Subcutaneous abdominal adipose tissue (tissue), 5 donors: ENCODE measurements around the gene PLCB1.
"Not testable (repeated sequence)": the region's sequence is repeated elsewhere in the genome, so short reads cannot be mapped to it uniquely, and the experiment has no call there.

Experiments used
- H3K27ac ChIP-seq: one replicate; pipeline ENCODE4 v1.7.0; 2013; ENCODE audit warnings: low read depth, mild to moderate bottlenecking, inconsistent platforms, low read length, moderate library complexity
- H3K27me3 ChIP-seq, 5 donors: one replicate each; pipeline ENCODE4 v1.7.0; 2013; ENCODE audit warnings: low read length in 5 of 5, inconsistent platforms in 1 of 5; ENCODE audit not compliant: control insufficient read depth in 5 of 5, insufficient read depth in 4 of 5
- H3K36me3 ChIP-seq, 5 donors: one replicate each; pipeline ENCODE4 v1.7.0; 2013; ENCODE audit warnings: low read length in 5 of 5; ENCODE audit not compliant: control insufficient read depth in 5 of 5, insufficient read depth in 5 of 5
- H3K4me1 ChIP-seq, 5 donors: one replicate each; pipeline ENCODE4 v1.7.0; 2013; ENCODE audit warnings: low read length in 5 of 5, mild to moderate bottlenecking in 3 of 5, moderate library complexity in 1 of 5; ENCODE audit not compliant: control insufficient read depth in 5 of 5, insufficient read depth in 5 of 5
- H3K4me3 ChIP-seq, 5 donors: one replicate each; pipeline ENCODE4 v1.7.0; 2013; ENCODE audit warnings: low read length in 5 of 5, low read depth in 1 of 5
- H3K9ac ChIP-seq, 5 donors: one replicate each; pipeline ENCODE4 v1.7.0; 2013; ENCODE audit warnings: low read length in 5 of 5, mild to moderate bottlenecking in 4 of 5, moderate library complexity in 3 of 5
- H3K9me3 ChIP-seq, 5 donors: one replicate each; pipeline ENCODE4 v1.7.0; 2013; ENCODE audit warnings: low read length in 5 of 5; ENCODE audit not compliant: control insufficient read depth in 5 of 5
- donor health status: healthy.
- donor health status: healthy.
- donor health status: healthy.
- donor health status: healthy.
- donor health status: healthy.

PLCB1 gene

DNA sequence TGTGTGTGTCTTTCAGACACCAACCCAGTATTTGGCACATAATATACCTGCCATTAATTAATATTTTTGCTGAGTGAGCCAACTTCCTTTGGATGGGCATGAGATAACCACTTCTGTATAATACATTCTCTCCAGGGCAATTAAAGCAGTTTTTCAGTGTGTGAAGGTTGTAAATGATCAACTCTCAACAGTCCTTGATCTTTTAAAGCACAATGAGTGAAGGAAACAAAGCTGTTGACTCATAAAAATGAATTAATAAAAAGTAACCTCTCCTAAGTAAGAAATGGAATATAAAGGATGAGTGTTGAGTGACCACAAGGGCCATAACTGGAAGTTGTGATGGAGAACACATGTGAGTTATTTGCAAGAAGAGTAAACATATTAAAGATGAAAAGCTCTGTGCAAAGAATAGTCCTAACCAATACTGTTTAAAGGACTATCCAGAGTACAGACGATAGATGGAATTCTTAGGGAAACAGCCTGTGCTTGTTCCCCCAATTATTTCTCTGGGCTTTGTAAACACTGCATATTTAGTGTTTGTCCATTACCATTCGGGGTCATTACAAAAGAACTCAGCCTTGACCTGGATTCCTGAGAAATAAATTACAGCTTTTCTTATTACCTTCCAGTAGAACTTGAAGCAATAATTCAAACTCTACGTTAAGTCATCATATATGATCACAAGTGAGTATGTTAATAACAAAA is 446.2 kb downstream of the PLCB1 start:
- no peak overlapping the region for H3K27ac ChIP-seq

DNA sequence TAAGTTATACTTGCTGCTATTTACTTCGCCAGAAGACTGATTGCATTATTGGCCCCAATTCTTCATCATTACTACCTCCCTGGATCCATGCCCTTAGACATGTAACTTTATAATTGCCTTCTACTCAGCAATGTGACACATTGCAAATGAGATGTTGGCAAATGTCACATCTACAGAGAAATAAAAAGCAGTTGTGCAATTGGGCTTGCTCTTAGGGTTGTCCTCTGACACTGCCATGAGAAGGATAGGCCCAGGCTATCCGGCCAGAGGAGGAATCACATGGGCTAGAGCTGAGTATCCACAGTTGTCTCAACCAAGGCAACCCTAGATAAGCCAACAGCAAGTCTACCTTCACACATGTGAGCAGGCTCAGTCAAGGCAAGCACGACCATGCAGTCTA is 447.0 kb downstream of the PLCB1 start:
- peaks cover 0 to 3% (median 0%) of the 10 kb centered on the region in 5 donors for H3K4me1 ChIP-seq
- no peaks in the 10 kb centered on the region for H3K9me3 ChIP-seq
- no peaks in the 10 kb centered on the region for H3K36me3 ChIP-seq
- H3K27ac ChIP-seq: no peak overlapping the region
- H3K4me3 ChIP-seq: no peak overlapping the region
- no peaks in the 10 kb centered on the region for H3K27me3 ChIP-seq
- H3K9ac ChIP-seq: no peak overlapping the region

More for the DNA sequence above, 446.2 kb downstream of the PLCB1 start:
- H3K36me3 ChIP-seq: no peaks in the 10 kb centered on the region
- H3K4me3 ChIP-seq: no peak overlapping the region
- H3K4me1 ChIP-seq: peaks cover 0 to 3% (median 0%) of the 10 kb centered on the region in 5 donors
- H3K27me3 ChIP-seq: no peaks in the 10 kb centered on the region
- no peak overlapping the region for H3K9ac ChIP-seq
- H3K9me3 ChIP-seq: no peaks in the 10 kb centered on the region

DNA sequence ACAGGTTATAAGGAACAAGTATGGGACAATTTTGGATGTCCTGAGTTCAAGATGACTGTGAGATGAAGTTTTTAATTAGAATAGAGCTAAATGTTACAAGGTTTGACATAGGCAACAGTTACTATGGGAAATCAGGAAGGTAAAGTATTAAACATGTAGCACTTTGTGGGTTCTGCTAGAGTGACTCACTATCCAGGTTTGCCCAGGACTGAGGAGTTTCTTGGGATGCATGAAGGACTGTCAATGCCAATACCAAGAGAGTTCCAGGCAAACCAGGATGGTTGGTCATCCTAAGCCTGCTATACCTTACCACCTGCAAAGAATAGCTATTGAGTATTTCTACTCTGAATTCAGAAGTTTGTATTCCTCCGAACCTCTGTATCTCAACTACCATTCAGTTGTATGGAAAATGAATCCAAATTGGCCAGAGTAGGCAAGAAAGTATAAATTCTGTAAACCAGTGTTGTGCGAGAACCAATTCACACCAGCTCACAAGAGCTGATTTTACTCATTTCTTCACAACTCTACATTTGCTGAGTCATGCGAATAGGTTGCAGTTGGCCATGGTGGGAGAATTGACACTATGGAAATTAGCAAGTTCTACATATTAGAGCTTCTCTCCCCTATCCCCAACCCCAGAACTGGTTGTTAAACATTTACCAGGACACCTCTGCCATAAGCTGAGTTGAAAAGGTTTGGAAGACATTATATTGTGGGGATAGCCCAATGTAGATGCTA is 449.5 kb downstream of the PLCB1 start:
- H3K27ac ChIP-seq: no peak overlapping the region
- peaks cover 0 to 3% (median 0%) of the 10 kb centered on the region in 5 donors for H3K4me1 ChIP-seq
- H3K9ac ChIP-seq: no peak overlapping the region
- no peaks in the 10 kb centered on the region for H3K36me3 ChIP-seq
- no peak overlapping the region for H3K4me3 ChIP-seq
- H3K9me3 ChIP-seq: no peaks in the 10 kb centered on the region
- H3K27me3 ChIP-seq: no peaks in the 10 kb centered on the region

DNA sequence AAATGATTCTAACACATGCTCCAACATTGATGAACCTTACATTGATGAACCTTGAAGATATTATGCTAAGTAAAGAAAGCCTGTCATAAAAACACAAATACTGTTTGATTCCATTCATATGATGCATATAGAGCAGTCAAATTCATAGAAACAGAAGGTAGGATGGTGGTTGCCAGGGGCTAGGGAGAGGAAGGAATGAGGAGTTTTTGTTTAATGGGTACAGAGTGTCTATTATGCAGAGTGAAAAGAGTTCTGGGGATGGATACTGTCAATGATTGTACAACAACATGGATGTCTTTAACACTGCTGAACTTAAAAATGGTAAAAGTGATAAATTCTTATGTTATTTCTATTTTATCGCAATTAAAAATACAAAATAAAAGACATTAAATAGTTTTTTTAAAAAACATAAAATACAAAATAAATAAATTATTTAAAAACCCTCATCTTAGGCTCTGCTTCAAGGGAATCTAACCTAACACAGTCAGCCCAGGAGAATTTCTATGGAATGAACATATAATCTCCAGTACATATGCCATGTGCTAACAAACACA is 451.0 kb downstream of the PLCB1 start:
- no peaks in the 10 kb centered on the region for H3K27me3 ChIP-seq
- H3K36me3 ChIP-seq: no peaks in the 10 kb centered on the region
- H3K4me3 ChIP-seq: no peak overlapping the region
- no peak overlapping the region for H3K9ac ChIP-seq
- H3K4me1 ChIP-seq: peaks cover 0 to 3% (median 0%) of the 10 kb centered on the region in 5 donors
- no peaks in the 10 kb centered on the region for H3K9me3 ChIP-seq
- H3K27ac ChIP-seq: no peak overlapping the region

DNA sequence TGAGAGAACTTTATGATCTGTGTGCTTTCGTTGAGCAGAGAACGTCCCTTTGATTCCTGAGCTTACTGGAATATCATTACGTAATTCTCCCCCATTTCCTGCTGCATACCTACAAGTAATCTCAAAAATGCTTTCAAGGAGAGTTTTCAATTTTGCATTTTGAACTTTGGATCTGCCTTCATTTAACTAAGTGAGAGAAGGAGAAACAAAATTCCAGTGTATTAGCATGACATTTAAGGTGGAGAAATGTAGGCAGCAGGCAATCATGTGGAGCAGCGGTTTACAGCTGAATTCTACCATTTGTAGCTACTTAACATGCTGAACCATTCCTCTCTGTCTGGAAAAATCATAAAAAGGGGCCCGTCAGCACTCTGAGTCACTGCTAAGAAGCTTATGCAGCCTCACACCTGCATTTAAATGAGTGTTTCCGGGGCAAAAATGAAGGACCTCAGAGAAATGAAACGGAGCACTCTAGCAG is 451.5 kb downstream of the PLCB1 start:
- no peak overlapping the region for H3K4me3 ChIP-seq
- H3K27me3 ChIP-seq: no peaks in the 10 kb centered on the region
- H3K9ac ChIP-seq: no peak overlapping the region
- H3K27ac ChIP-seq: no peak overlapping the region
- peaks cover 0 to 3% (median 0%) of the 10 kb centered on the region in 5 donors for H3K4me1 ChIP-seq
- no peaks in the 10 kb centered on the region for H3K36me3 ChIP-seq
- H3K9me3 ChIP-seq: no peaks in the 10 kb centered on the region

DNA sequence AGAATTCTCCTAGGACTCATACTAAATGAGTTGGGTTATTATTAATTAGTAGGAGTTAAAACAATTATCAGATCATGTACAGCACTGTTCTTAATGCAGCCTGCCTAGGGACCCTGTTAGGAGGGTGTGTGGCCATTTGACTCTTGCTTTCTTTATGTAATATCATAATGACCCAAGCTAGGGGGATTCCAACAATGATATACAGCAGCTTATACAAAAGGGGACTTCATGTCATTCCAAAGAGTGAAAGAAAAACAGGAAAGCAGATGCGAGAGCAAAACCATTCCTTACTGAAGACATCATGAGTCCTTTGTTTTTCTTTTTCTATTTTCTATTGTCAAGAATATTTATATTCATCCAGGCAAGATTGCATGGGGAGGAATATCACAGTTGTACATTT is 455.2 kb downstream of the PLCB1 start:
- H3K9ac ChIP-seq: no peak overlapping the region
- no peaks in the 10 kb centered on the region for H3K9me3 ChIP-seq
- no peaks in the 10 kb centered on the region for H3K4me1 ChIP-seq
- no peak overlapping the region for H3K4me3 ChIP-seq
- no peaks in the 10 kb centered on the region for H3K36me3 ChIP-seq
- H3K27me3 ChIP-seq: no peaks in the 10 kb centered on the region
- no peak overlapping the region for H3K27ac ChIP-seq

DNA sequence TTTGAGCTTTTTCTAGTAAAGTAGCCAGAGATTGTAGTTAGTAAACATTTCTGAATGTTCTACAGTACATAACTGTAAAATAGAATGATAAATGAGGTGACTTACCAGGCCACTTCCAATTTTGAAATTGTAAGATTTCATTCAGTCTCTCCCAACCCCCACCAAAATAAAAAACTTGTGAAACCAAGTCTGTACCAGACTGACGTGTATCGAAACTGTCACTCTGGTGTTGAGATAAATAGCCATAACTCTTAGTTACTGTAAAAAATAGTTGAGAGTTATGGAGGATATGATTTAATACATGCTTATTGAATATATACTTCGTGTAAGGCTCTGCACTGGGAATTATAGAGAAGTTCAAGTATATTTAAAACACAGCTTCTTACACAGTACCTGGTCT is 455.7 kb downstream of the PLCB1 start:
- no peaks in the 10 kb centered on the region for H3K9me3 ChIP-seq
- no peaks in the 10 kb centered on the region for H3K4me1 ChIP-seq
- H3K4me3 ChIP-seq: no peak overlapping the region
- H3K27ac ChIP-seq: no peak overlapping the region
- no peaks in the 10 kb centered on the region for H3K36me3 ChIP-seq
- no peak overlapping the region for H3K9ac ChIP-seq
- H3K27me3 ChIP-seq: no peaks in the 10 kb centered on the region

DNA sequence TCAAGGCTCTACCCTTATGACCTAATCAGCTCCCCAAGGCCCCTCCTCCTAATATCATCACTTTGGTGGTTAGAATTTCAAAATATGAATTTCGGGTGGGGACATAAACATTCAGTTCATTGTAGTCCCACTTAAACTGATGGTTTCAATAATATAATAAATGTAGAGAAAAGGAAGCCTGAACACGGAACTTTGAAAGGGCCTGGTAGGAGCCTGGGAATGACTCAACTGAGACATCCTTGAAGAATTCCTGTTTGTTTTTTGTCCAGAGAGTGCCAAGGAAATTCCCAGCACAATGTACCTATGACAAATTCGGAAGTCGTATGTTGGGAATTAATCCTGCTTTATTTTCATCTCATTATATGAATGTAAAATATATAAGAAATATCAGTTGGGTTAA is 457.9 kb downstream of the PLCB1 start:
- Histone ChIP-seq H3K9me3 (no peaks in the 10 kb centered on the region), H3K27me3 (no peaks in the 10 kb centered on the region), H3K4me3 (no peak overlapping the region), H3K36me3 (no peaks in the 10 kb centered on the region), H3K27ac (no peak overlapping the region), H3K9ac (no peak overlapping the region), H3K4me1 (no peaks in the 10 kb centered on the region)

DNA sequence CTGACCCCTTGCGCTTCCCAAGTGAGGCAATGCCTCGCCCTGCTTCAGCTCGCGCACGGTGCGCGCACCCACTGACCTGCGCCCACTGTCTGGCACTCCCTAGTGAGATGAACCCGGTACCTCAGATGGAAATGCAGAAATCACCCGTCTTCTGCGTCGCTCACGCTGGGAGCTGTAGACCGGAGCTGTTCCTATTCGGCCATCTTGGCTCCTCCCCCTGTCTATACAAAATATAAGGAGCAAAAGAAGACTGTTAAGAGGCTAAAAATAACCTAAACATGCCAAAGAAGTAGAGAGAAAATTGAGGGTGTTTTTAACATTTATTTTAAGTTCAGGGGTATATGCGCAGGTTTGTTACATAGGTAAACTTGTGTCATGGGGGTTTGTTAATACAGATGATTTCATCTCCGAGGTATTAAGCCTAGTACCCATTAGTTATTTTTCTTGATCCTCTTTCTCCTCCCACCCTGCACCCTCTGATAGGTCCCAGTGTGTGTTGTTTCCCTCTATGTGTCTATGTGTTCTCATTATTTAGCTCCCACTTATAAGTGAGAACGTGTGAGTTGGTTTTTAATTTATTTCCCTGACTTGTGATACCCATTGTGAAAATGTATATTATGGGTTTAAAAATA is 469.0 kb downstream of the PLCB1 start:
- H3K4me3 ChIP-seq, H3K36me3 ChIP-seq, H3K9ac ChIP-seq, H3K9me3 ChIP-seq, H3K27ac ChIP-seq, H3K27me3 ChIP-seq, H3K4me1 ChIP-seq: not testable (repeated sequence)

DNA sequence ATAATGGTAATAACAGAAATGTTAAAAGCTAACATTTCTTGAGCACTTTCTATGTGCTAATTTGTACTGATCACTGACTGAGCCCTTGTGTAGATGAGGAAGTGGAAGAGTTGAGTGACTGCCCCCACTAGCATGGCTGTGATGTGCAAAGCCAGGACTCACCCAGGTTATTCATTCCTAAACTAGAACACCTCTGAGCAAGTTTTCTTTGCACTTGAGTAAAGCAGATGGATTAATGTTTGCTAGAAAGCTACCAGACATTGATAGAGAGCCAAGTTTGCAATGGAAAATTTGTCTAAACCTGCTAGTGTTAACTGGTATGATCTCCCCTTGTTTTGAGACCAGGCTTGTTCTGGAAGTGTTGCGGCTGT is 469.5 kb downstream of the PLCB1 start:
- Histone ChIP-seq H3K27me3 (no peaks in the 10 kb centered on the region), H3K9me3 (no peaks in the 10 kb centered on the region), H3K4me1 (peaks cover 0 to 9% (median 0%) of the 10 kb centered on the region in 5 donors), H3K36me3 (no peaks in the 10 kb centered on the region), H3K4me3 (no peak overlapping the region), H3K9ac (no peak overlapping the region), H3K27ac (no peak overlapping the region)
